Testis (tissue), 3 donors: ENCODE measurements around the gene NR6A1. TPM values are rescaled to one million over a fixed set of nuclear protein-coding genes. Genes with fewer than 3 reads are reported as not detected.

Experiments
- DNase-seq: peaks from one replicate; pipeline ENCODE4 v3.0.0-alpha.2; 2019
- H3K27ac ChIP-seq, 2 donors: fragments of 200-600 bp; sonication (generic); one replicate each; pipeline ENCODE4 v1.5.1; 2019
- H3K27me3 ChIP-seq: fragments of 200-600 bp; sonication (generic); one replicate; pipeline ENCODE4 v1.5.1; 2019
- H3K36me3 ChIP-seq: fragments of 200-600 bp; sonication (generic); one replicate; pipeline ENCODE4 v1.5.1; 2017; ENCODE audit warnings: low read depth; ENCODE audit errors: missing control alignments
- H3K4me1 ChIP-seq: fragments of 200-600 bp; sonication (generic); one replicate; pipeline ENCODE4 v1.5.1; 2019
- H3K4me3 ChIP-seq, 2 donors: fragments of 200-600 bp; sonication (generic); one replicate each; pipeline ENCODE4 v1.5.1; 2017 to 2019
- H3K9me3 ChIP-seq: fragments of 200-600 bp; sonication (generic); one replicate; pipeline ENCODE4 v1.5.1; 2017
- POLR2A ChIP-seq: fragments of 450-650 bp; IDR thresholded peaks from one replicate; pipeline ENCODE4 v1.6.1; 2017; ENCODE audit warnings: antibody characterized with exemption, mild to moderate bottlenecking, moderate library complexity
- WGBS, 2 donors: methylation state at CpG; one replicate each; pipeline ENCODE4 v1.1.5; 2018; 5-methylcytosine and 5-hydroxymethylcytosine counted together
- intact Hi-C: fragments of 100-400 bp; cut with DNase I; formaldehyde crosslinking; loops from one replicate; pipeline ENCODE4 v1.15.1; 2023; ENCODE audit warnings: low total_unique reads
- polyA plus RNA-seq: library from polyadenylated mRNA; stranded (reverse); fragments of 350-450 nt; fragmentation: Illumina TruSeq; extraction: RNeasy Lipid Tissue Mini Kit (QIAGEN cat#74804); gene quantifications from one replicate; pipeline ENCODE4 v1.2.3, GENCODE V29; 2014; ENCODE audit warnings: low read depth, low replicate concordance; ENCODE audit not compliant: insufficient read depth
- total RNA-seq, 2 donors: library from RNA; depleted of rRNA; stranded (reverse); fragments of >200 nt; gene quantifications; one replicate each; pipeline ENCODE4 v1.2.3, GENCODE V29; 2016
- TF ChIP-seq, protein P1 (sequence below), 3 experiments: fragments of 450-650 bp in 2 of 3; fragments of 200-600 bp in 1 of 3; sonication (generic) in 1 of 3; IDR thresholded peaks; one replicate each; pipeline ENCODE4 v1.5.1; 2016 to 2019; ENCODE audit warnings: antibody characterized with exemption in 3 of 3, mild to moderate bottlenecking in 2 of 3, moderate library complexity in 1 of 3

NR6A1 gene
- total and polyA plus RNA-seq, 3 donors from 2014 or later, result 54.6 to 100 (median 92.1) TPM

- Histone ChIP-seq H3K4me1 (peaks cover 4% of the 10 kb centered on the region), H3K36me3 (no peaks in the 10 kb centered on the region), H3K27ac (no peak overlapping the region), H3K27me3 (no peaks in the 10 kb centered on the region), H3K4me3 (no peak overlapping the region), H3K9me3 (no peaks in the 10 kb centered on the region)
- 35 to 47% methylated on average over 5 of the region's 5 CpGs for WGBS, 2 donors
- intact Hi-C loops, result no loop called here
- DNase-seq, result no peak
- TF ChIP-seq, protein P1, sequence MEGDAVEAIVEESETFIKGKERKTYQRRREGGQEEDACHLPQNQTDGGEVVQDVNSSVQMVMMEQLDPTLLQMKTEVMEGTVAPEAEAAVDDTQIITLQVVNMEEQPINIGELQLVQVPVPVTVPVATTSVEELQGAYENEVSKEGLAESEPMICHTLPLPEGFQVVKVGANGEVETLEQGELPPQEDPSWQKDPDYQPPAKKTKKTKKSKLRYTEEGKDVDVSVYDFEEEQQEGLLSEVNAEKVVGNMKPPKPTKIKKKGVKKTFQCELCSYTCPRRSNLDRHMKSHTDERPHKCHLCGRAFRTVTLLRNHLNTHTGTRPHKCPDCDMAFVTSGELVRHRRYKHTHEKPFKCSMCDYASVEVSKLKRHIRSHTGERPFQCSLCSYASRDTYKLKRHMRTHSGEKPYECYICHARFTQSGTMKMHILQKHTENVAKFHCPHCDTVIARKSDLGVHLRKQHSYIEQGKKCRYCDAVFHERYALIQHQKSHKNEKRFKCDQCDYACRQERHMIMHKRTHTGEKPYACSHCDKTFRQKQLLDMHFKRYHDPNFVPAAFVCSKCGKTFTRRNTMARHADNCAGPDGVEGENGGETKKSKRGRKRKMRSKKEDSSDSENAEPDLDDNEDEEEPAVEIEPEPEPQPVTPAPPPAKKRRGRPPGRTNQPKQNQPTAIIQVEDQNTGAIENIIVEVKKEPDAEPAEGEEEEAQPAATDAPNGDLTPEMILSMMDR (IDR thresholded peaks at IDR 0.05), result no peak
Observed at GRCh38 chr9:124632077-124632621, 139.0 kb downstream of the NR6A1 start.

GRCh38 chr9:124631326-124631725 is 139.8 kb downstream of the NR6A1 start:
- Histone ChIP-seq H3K27me3 (no peaks in the 10 kb centered on the region), H3K36me3 (no peaks in the 10 kb centered on the region), H3K27ac (no peak overlapping the region), H3K4me3 (no peak overlapping the region), H3K4me1 (peaks cover 4% of the 10 kb centered on the region), H3K9me3 (no peaks in the 10 kb centered on the region)
- no peak for TF ChIP-seq POLR2A
- TF ChIP-seq, protein P1 (IDR thresholded peaks at IDR 0.05), result no peak
- intact Hi-C loops, result no loop called here
- no peak for DNase-seq

DNA sequence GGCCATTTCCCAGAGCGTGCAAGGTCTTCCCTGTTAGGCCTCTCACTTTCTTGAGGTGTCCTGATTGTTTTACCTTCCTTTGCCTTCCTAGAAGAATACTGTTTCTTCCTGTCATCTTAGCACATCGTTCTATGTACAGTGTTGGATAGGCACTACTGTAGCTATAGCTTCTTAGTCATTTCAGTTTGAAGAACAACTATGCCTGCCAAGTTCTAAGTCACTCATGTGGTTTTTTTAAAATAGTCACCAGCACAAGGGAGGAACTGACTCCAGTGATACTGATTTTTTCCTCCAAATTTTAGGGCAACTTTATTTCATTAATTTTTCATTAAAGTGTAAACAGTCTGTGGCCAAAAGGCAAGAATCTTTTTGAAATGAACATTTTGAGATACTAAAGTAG is 141.5 kb downstream of the NR6A1 start:
- no peak for DNase-seq
- Histone ChIP-seq H3K27me3 (no peaks in the 10 kb centered on the region), H3K36me3 (no peaks in the 10 kb centered on the region), H3K27ac (no peak overlapping the region), H3K9me3 (no peaks in the 10 kb centered on the region), H3K4me1 (peaks cover 4% of the 10 kb centered on the region), H3K4me3 (no peak overlapping the region)
- WGBS, 2 donors, result 75 to 87% methylated on average over 2 of the region's 2 CpGs
- intact Hi-C loops, result no loop called here
- TF ChIP-seq, protein P1 (IDR thresholded peaks at IDR 0.05), result no peak
- no peak for TF ChIP-seq POLR2A

DNA sequence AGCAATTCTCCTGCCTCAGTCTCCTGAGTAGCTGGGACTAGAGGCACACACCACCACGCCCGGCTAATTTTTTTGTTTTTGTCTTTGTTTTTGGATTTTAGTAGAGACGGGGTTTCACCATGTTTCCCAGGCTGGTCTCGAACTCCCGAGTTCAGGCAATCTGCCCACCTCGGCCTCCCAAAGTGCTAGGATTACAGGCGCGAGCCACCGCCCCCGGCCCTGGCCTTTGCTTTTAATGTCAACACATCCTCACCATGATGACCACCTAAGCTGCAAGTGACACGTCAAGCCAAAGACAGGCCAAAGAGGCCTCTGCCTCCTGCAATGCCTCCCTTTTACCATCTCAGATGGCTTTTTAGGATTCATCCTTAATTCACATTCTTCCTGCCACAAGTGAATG is 142.4 kb downstream of the NR6A1 start:
- Histone ChIP-seq H3K27me3 (no peaks in the 10 kb centered on the region), H3K9me3 (no peaks in the 10 kb centered on the region), H3K27ac (no peak overlapping the region), H3K4me3 (no peak overlapping the region), H3K36me3 (no peaks in the 10 kb centered on the region), H3K4me1 (peaks cover 4% of the 10 kb centered on the region)
- no peak for TF ChIP-seq POLR2A
- TF ChIP-seq, protein P1 (IDR thresholded peaks at IDR 0.05), result no peak
- DNase-seq, result no peak
- 93 to 94% methylated on average over 11 of the region's 11 CpGs for WGBS, 2 donors
- intact Hi-C loops, result no loop called here

DNA sequence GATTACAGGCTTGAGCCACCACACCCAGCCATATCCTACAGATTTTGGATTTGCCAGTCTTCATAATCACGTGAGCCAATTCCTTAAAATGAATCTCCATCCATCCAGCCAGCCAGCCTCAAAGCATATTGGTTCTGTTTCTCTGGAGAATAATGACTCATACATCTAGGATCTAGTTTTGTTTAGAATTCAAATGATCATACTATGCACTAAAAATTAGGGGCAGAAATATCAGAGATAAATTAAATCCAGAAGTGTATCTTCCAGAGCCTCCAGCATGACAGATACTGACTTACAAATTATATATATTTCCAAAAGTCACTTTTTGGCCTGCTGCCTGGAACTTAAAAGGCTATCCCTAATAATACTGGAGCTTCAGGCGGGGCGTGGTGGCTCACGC is 144.8 kb downstream of the NR6A1 start:
- Histone ChIP-seq H3K36me3 (no peaks in the 10 kb centered on the region), H3K27ac (no peak overlapping the region), H3K27me3 (no peaks in the 10 kb centered on the region), H3K4me3 (no peak overlapping the region), H3K9me3 (no peaks in the 10 kb centered on the region), H3K4me1 (peaks cover 3% of the 10 kb centered on the region)
- TF ChIP-seq, protein P1 (IDR thresholded peaks at IDR 0.05), result no peak
- no peak for TF ChIP-seq POLR2A
- 94 to 98% methylated on average over 4 of the region's 4 CpGs for WGBS, 2 donors
- intact Hi-C loops, result no loop called here
- DNase-seq, result no peak
